CD1c-positive myeloid dendritic cell (primary cell): ENCODE measurements around the gene DIDO1.
A peak's percentile ranks its signal among the peaks of the same experiment; 100 is the strongest.

Source experiments
- DNase-seq: peaks from one replicate; pipeline ENCODE4 v3.0.0-alpha.2; 2016; ENCODE audit errors: extremely low spot score

Gene DIDO1

GRCh38 chr20:62879275-62880146 lies 46.8 kb downstream of the DIDO1 start:
- DNase-seq = no peak

- DNase-seq = no peak
Measured at GRCh38 chr20:62878244-62879038, 47.9 kb downstream of the DIDO1 start.

- DNase-seq = no peak
Measured at GRCh38 chr20:62876902-62877816, 49.1 kb downstream of the DIDO1 start.

DNA sequence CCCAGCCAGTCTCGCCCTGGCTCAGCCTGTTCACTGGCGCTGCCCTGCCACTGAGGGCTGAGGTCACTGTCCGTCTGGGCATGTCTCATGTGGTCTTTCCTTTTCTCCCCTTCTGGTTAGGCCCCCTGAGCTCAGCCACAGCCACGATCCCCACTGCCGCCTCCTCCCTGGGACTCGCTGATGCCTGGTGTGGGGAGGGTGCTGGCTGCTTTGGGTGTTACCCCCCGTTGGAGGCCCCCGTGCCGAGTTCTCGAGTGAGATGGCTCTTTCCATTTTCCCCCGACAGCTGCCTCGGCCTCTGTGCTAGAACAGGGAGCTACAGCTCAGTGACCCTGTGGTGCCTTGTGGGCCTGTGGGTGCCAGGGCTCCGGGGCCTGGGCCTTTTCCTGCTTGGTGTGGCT lies 49.8 kb downstream of the DIDO1 start:
- no peak for DNase-seq

GRCh38 chr20:62875419-62876361 lies 50.6 kb downstream of the DIDO1 start:
- DNase-seq = peak; percentile 81

DNA sequence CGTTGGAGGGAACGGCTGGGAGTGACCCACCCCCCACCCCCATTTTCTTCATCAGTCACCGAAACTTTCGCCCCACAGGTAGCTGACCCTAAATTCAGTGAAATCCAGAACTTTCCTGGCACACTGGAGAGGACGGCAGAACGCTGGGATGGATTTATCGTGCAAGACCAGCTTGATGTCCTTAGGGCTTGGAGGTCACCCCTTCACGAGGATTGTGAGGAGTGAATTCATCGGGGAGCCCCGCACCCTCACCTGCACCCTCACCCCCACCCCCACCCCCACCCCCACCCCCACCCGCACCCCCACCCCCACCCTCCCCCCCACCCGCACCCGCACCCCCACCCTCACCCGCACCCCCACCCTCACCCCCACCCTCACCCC lies 51.4 kb downstream of the DIDO1 start:
- no peak for DNase-seq

DNA sequence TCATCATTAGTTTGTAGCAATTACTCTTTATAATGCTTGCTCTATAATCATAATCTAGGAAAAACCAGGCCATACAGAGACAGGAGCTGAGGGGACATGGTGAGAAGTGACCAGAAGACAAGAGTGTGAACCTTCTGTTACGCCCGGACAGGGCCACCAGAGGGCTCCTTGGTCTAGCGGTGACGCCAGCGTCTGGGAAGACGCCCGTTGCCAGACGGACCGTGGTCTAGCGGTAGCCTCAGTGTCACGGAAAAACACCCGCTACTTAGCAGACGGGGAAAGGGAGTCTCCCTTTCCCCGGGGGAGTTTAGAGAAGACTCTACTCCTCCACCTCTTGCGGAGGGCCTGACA lies 52.6 kb downstream of the DIDO1 start:
- DNase-seq = peak; percentile 63

DNA sequence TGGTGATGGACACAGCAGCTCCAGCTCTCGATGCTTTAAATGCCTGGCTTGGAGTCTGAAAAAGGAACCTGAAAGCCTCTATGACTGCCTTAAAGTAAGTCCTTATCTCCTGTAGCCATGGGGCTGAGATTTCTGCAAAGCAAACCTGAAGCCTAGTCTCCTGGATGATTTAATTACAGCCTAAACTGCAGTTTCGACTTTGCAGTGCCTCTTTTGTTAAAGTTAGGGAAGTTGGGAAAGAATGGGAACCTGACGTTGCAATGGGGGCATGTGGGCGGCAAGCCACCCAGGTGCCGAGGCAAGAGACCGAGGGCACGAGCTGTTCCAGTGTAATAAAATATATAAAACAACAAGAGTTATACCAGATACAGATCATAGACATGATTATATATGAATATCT lies 53.0 kb downstream of the DIDO1 start:
- peak; percentile 65 for DNase-seq

GRCh38 chr20:62872862-62873261 lies 53.4 kb downstream of the DIDO1 start:
- no peak for DNase-seq

DNA sequence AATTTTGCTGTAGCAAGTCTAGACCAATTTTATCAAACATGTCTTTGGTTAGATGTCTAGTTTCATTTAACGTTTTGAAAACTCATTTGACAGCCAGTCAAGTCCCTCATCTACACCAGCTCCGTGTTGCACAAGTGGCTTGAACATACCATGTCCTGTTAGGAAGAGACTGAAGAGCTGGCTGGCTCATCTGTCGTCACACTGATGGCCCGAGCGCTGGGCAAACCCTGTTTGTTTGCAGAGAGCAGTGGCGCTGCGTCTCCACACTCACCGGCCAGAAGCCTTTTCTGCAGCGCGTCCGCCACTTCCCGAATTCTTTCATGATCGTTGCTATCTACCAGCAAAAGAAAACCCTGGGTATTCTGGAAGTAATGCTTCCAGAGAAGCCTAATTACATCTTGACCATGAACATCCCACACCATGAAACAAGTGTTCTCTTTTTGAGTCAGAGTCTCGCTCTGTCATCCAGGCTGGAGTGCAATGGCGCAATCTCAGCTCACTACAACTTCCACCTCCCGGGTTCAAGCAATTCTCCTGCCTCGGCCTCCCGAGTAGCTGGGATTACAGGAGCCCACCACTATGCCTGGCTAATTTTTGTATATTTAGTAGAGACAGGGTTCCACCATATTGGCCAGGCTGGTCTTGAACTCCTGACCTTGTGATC lies 54.0 kb downstream of the DIDO1 start:
- DNase-seq = peak; percentile 87

GRCh38 chr20:62864207-62864606 lies 62.1 kb downstream of the DIDO1 start:
- no peak for DNase-seq

GRCh38 chr20:62861726-62862336 lies 64.5 kb downstream of the DIDO1 start, which contains the start of gene TCFL5:
TSS of gene TCFL5 (minus strand) at chr20:62861822. CDS start at chr20:62861670, 152 bp downstream.
- DNase-seq = peak; percentile 93

DNA sequence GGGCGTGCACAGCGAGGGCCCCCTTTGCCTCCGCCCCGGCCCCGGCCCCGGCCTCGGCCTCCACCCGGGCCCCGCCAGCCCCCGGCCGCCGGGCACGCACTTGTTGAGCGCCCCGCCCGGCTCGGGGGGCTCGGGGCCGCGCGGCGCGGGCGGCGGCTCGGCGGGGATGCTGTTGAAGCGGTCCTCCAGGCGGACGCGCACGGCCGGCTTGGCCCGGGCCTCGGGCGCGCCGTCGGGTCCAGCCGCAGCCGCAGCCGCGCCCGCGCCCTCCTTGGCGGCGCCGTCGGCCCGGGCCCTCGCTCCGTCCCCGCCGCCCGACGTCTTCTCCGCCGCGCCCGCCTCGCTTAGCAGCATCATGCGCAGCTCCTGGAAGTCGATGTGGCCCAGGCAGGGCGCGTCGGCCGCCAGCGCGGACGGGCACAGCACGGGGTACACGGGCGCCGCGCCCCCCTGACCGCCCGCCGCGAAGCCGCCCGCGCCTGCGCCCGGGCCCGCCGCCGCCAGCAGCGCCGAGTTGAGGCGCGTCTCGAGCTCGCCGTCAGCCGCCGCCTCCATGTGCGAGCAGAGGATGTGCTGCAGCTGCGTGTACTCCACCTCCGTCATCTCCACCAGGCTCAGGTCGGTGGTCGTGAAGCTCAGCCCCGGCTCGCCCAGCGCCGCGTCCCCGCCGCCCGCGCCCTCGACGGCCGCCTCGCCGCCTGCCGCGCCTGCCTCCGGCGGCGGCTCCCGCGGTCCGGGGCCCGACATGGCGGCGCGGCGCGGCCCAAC lies 65.2 kb downstream of the DIDO1 start:
- DNase-seq = peak; percentile 48

DNA sequence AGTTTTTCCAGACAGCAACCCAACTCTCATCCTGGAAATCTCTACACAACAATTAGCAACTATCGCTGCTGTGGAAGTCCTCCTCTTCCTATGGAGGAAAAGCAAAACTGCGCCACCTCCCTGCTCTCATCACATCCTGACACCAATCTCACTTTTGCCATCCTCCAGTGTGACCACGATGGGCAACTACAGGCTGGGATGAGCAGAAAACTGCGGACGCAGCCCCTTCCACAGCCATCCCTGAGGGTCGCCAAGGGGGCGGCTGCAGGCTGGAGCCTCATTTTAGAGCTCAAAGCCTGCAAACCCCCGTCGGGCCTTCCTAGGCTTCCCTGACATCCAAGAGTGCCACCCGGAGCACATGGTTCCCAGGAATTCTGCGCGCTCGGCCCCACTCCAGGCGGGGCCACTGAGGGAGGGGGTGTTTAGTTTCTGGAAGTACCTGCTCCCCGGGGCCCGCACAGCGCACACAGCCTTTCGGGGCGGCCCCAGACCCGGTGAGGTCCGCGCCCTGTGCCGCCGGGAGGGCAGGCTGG lies 65.8 kb downstream of the DIDO1 start:
- DNase-seq = no peak

DNA sequence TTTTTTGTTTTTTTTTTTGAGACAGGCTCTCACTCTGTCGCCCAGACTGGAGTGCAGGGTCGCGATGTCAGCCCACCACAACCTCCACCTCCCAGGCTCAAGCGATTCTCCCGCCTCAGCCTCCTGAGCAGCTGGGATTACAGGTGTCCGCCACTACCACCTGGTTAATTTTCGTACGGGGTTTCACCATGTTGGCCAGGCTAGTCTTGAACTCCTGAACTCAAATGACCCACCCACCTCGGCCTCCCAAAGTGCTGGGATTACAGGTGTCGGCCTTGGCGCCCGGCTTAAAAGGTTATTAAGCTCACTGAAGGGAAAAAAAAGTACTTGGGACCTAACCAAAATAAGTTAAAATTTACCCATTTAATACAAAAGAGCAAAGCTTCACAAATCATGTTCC lies 66.6 kb downstream of the DIDO1 start:
- no peak for DNase-seq

GRCh38 chr20:62858058-62858830 lies 68.1 kb downstream of the DIDO1 start:
- DNase-seq = no peak

- DNase-seq = no peak
Measured at GRCh38 chr20:62856931-62857619, 69.2 kb downstream of the DIDO1 start.
